ENCODE results near the gene P2RY6.

P2RY6 gene

GRCh38 chr11:73299751-73300150 is 27.6 kb downstream of the P2RY6 start:
- FAIRE-seq = no peak

DNA sequence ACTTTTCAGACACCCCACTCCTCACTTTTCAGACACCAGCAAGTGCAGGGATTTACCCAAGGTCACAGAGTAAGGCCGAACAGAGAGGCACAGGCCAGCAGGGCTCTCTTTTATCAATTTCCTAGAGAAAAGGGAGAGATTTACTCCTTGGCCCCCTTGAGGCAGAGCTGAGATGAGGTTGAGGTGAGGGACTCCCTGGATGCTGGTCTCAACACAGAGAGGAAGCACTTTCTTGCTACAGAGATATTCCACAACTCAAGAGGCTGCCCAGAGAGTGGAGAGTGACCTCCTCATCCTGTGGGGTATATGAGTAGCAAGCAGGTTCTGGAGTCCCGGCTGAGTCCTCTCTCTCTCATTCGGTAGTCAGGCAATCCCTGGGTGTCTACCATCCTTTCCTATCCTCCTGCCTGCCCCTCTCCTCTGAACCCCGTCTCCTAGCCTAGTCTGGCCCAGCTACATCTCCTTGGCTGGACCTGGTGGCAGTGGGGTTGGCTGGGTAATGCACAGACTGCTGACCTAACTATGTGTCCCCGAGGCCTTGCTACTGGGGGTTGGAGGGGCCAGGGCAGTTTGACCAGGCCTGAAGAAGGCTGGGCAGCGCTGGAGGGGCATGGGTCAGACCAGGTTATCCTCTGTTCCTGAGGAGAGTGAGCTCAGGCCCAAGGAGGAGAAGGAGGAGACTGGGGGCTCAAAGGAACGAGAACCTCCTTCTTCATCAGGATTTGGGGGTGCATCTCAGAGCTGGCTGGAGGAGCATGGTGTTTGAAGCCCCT is 34.1 kb downstream of the P2RY6 start:
- no peak for FAIRE-seq

- no peak for FAIRE-seq
These were observed 34.8 kb downstream of the P2RY6 start for GRCh38 chr11:73306977-73307322.

DNA sequence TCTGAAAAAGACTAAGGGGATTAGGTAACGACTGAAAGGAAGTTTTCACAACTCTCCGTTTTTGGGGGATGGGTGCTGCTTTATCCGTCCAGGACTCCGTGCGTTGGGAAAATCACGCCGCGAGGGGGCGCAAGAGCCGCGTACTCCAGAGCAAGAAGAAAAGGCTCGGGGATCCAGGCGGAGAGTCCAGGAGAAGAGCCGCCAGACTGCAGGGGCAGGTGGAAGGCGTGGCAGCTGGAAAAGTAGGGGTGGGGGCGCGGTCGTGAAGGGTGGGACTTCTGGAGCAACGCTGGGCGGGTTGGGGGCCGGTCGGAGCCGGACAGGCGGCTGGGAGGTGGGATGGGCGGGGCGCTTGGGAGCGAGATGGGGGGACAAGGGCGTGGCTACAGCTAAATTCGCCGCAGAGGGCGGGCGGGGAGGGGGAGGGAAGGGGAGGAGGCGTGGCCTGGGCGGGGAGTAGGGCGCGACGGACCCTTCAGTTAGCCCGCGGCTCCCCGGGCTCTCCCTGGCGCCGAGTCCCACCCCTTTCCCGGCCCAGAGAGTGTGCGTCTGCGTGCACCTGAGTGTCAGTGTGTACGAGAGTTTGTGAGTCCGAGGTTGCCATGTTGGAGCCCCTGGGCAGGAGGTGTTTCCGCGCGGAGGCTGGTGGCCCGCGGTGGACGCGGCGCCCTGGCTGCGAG is 35.3 kb downstream of the P2RY6 start:
- no peak for FAIRE-seq

- FAIRE-seq = no peak
These were observed 36.1 kb downstream of the P2RY6 start, which contains the start of gene ARHGEF17 for GRCh38 chr11:73308003-73308960. TSS of gene ARHGEF17 (plus strand) at chr11:73308276. CDS start at chr11:73308639, 363 bp downstream.

GRCh38 chr11:73308961-73309919 is 37.1 kb downstream of the P2RY6 start:
- FAIRE-seq = no peak

DNA sequence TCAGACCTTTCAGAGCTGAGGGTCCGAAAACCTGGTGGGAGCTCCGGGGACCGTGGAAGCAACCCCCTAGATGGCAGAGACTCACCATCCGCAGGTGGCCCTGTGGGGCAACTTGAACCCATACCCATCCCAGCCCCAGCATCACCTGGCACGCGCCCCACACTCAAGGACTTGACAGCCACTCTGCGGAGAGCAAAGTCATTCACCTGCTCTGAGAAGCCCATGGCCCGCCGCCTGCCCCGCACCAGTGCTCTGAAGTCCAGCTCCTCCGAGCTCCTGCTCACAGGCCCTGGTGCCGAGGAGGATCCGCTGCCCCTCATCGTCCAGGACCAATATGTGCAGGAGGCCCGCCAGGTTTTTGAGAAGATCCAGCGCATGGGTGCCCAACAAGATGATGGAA is 37.9 kb downstream of the P2RY6 start:
- FAIRE-seq = no peak

GRCh38 chr11:73310661-73311393 is 38.7 kb downstream of the P2RY6 start:
- no peak for FAIRE-seq

DNA sequence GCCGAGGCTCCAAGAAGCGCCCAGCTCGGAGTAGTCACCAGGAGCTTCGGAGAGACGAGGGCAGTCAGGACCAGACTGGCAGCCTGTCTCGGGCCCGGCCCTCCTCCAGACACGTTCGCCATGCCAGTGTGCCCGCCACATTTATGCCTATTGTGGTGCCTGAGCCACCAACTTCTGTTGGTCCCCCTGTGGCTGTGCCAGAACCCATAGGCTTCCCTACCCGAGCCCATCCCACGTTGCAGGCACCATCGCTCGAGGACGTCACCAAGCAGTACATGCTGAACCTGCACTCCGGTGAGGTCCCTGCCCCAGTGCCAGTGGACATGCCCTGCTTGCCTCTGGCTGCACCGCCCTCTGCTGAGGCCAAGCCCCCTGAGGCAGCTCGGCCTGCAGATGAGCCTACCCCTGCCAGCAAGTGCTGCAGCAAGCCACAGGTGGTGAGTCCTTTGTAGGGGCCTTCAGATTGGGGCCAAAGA is 39.3 kb downstream of the P2RY6 start:
- no peak for FAIRE-seq

- no peak for FAIRE-seq
These were observed 39.9 kb downstream of the P2RY6 start for GRCh38 chr11:73312036-73312435.

GRCh38 chr11:73312851-73313327 is 40.8 kb downstream of the P2RY6 start:
- FAIRE-seq = no peak

- FAIRE-seq = no peak
These were observed 41.5 kb downstream of the P2RY6 start for GRCh38 chr11:73313652-73314051.

DNA sequence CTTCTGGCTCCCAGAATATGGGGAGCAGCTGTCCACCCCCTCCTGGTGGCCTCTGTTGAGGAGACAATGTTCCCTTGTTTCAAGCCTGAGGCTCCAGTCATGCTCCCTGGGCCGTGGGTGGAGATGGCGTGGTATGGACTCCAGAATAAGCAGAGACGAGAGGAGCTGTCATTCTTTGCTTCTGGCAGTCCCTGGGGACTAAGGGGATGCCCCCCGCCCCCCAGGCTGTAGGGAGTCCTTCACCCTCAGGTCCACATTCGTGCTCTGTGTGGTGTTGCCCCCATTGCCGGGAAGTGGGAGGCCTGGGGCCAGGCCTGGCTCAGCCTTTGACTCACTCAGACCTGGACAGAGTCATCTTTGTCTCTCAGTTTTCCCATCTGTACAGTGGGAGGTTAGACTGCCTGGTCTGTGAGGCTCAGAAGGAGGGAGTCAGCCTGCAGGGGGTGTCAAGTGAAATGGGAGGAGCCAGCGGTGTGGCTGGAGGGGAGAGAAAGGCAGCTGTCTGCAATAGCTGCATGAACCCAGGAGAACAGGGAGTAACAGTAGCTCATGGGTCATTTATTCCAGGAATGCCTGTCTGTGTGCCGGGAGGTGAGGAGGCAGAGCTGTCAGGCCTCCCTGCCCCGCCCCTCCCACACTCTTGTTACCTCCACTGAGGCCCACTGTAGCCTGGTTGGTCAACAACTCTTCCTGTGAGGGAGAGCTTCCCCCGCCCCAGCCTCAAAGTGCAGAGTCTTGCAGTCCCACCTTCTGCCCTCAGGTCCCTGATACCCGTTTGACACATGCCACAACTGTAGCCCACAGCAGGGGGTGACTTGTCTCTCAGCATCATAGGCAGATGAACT is 42.2 kb downstream of the P2RY6 start:
- no peak for FAIRE-seq

- FAIRE-seq = no peak
These were observed 43.3 kb downstream of the P2RY6 start for GRCh38 chr11:73315293-73316020.

DNA sequence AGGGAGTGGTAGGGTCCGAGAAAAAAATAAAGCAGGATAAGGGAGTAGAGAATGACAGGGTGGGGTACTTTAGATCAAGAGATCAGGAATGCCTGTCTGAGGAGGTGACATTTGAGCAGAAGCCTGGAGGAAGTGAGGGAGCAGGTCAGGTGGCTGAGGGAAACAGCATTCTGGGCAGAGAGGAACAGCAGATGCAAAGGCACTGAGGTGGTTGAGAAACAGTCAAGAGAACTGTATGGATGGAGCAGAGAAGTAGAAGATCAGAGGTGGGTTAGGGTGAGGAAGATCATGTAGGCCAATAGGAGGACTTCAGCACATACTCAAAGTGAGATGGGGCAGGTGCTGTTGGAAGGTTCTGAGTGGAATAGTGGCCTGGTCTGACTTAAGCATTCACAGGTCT is 44.3 kb downstream of the P2RY6 start:
- no peak for FAIRE-seq

- FAIRE-seq = no peak
These were observed 45.2 kb downstream of the P2RY6 start for GRCh38 chr11:73317373-73317772.

DNA sequence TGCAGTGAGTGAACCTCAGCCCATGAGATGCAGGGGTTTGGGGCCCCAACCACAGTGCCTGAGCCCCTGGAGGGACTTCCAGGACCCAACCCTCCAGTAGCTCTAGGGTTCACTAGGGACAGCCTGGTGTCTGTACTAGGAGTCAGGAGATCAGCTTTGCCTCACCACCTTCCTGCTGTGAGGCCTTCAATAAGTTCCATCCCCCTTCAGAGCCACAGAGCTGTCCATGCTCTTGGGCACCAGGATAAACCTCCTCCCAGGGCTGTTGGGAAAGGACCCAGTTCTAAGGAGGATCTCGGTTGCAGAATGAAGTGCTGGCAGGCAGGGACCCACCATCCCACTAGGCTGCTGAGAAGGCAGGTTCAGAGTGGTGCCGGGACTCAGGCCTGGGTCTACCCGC is 45.7 kb downstream of the P2RY6 start:
- FAIRE-seq = no peak

DNA sequence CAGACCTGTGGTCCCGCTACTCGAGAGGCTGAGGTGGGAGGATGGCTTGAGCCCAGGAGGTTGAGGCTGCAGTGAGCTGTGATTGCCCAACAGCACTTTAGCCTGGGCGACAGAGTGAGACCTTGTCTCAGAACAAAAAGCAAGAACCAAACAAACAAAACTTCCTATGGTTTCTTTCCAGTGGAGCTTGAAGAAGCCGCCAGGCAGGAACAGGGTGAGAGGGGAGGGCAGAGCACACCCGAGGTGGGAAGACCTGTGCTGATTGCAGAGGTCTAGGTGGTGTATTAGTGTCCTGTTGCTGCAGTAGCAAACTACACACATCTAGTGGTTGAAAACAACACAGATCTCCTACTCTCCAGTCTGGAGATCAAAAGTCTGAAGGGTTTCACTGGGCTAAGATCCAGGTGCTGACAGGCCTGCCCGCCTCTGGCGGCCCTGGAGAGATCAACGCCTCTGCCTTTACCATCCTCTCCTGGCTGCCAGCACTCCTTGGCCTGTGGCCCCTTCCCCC is 46.4 kb downstream of the P2RY6 start:
- no peak for FAIRE-seq

Data from TTC549 (cell line).